Activated T-helper 1 cell treated with Interleukin-2 at 50 U/mL for 16 hours (primary cell): ENCODE data around the gene RXRB.

Experiments
- DNase-seq: peaks from one replicate; pipeline ENCODE4 v3.0.0-alpha.2; 2020; ENCODE audit warnings: low read depth

The RXRB gene

DNA sequence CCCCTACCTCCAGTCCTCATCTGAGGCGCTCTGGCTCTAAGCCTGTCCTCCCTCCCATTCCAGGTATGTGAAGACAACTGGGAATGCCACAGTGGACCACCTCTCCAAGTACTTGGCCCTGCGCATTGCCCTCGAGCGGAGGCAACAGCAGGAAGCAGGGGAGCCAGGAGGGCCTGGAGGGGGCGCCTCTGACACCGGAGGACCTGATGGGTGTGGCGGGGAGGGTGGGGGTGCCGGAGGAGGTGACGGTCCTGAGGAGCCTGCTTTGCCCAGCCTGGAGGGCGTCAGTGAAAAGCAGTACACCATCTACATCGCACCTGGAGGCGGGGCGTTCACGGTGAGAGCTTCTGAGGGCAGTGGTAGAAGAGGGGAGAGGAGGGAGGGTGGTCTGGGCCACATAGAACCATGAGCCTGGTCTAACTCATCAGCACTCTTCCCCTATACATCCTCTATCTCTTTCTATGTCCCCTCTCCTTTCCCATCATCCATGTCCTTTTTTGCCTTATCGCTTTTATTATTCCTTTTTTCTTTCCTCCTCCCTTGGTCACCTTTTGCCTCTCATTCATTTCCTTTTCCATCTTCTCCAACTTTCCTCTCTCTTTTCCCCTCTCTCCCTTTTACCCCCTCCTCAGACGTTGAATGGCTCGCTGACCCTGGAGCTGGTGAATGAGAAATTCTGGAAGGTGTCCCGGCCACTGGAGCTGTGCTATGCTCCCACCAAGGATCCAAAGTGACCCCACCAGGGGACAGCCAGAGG is 11.4 kb upstream of the RXRB start:
- DNase-seq, result no peak

DNA sequence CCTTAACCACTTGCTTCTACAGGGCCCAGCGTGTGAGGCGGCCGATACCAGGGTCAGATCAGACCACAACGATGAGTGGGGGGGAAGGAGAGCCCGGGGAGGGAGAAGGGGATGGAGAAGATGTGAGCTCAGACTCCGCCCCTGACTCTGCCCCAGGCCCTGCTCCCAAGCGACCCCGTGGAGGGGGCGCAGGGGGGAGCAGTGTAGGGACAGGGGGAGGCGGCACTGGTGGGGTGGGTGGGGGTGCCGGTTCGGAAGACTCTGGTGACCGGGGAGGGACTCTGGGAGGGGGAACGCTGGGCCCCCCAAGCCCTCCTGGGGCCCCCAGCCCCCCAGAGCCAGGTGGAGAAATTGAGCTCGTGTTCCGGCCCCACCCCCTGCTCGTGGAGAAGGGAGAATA is 10.7 kb upstream of the RXRB start:
- no peak for DNase-seq

DNA sequence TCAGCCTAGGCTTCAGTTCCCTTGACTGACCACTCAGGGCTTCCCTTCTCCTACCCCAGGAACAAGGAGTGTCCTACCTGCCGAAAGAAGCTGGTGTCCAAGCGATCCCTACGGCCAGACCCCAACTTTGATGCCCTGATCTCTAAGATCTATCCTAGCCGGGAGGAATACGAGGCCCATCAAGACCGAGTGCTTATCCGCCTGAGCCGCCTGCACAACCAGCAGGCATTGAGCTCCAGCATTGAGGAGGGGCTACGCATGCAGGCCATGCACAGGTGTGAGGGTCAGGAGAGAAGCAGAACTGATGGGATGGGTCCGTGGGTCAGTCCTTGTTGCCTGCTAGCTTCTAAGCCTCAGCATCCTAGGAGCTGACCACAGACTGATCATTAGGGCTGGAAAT is 9.4 kb upstream of the RXRB start:
- DNase-seq, result no peak

DNA sequence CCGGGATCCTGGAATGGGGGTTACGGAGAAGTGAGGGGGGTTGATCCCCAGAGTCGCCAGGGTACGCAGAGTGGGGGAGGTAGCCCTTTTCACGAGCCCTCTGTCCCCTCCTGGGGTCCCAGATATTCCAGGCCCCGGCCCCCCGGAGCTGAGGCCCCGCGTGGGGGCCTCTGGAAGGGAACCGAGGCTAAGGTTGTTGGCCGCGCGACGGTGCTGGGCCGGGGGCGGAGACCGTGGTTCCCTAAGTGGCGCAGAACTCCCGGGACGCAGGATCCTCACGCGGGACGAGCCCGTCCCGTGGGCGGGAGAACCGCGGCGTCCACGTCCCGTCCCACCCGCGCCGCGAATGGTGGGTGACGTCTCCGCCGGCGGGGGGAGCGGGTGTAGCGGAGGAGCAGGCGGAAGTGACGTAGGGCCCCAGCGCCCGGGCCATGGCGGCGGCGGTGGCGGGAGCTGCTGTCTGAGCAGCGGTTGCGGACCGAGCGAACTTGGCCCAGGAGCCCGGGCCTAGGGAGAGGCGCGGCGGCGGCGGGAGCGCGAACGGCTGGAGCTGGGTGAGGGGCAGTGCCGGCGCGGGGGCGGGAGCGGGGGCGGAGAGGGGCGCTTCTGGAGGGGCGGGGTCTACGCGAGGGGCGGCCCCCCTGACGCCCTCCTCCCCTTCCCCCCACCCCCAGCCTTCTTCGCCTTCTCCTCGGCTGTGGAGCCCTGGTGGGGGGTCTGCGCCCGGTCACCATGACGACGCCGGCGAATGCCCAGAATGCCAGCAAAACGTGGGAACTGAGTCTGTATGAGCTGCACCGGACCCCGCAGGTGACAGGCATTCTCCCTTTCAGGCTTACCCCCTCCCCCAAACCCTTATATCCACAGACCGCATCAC is 7.9 kb upstream of the RXRB start, which contains the start of gene RING1:
RING1 (plus strand) TSS at position 410 of the 877 bp plus-strand sequence; CDS start at position 733, 323 bp downstream.
- peak; percentile 80 for DNase-seq

DNA sequence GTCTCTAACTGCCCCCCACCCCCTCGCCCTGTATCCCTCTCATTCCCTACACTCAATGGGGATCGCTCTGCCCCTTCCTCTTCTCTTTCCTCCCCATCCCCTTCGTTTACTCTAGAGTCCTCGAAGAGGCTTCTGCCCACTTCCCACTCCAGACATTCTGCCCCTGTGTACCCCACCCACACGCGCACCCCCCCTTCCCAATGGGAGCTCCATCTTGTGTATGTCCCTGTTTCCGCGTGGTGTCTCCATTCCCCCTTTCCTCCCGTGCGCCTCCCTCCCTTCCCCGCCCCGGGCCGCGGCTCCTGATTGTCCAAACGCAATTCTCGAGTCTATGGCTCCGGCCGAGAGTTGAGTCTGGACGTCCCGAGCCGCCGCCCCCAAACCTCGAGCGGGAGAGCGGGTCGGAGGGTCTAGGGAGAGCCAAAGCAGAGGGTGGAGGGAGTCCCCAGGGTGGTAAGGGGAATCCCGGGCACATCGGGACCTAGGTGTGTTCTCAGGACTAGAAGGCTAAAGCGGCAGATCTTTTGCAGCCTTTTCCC is 7.2 kb upstream of the RXRB start:
- no peak for DNase-seq

DNA sequence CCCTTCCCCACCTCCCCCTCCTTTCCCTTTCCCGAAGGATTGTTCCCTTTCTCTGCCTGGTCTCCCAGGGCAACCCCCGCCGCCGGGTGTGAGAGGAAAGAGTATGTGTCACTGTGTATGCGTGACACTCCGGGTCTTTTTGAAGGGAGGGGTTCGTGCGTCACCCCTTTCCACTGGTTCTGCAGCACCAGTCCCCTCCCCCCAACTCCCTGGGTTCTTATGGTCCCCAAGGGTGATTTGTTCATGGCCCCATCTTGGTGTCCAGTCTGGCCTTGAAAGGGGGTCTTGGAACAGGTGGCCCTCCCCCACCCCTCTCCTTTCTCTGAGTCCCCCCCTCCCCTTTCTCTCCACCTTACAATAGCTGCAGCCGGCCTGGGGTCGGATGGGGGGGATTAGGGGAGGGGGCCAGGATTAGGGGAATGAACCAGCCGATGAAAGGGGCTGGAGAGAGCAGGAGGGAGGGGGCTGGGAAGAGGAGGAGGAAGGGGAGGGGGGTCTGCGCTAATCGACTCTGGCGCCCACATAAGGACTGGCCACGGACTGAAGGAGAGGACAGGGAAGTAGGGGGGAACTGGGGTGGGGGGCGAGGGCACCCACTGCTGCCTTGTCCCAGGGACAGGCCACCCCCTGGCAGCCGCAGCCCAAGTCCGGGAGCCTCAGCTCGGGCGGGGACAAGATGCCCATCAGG is 6.5 kb upstream of the RXRB start:
- no peak for DNase-seq

DNA sequence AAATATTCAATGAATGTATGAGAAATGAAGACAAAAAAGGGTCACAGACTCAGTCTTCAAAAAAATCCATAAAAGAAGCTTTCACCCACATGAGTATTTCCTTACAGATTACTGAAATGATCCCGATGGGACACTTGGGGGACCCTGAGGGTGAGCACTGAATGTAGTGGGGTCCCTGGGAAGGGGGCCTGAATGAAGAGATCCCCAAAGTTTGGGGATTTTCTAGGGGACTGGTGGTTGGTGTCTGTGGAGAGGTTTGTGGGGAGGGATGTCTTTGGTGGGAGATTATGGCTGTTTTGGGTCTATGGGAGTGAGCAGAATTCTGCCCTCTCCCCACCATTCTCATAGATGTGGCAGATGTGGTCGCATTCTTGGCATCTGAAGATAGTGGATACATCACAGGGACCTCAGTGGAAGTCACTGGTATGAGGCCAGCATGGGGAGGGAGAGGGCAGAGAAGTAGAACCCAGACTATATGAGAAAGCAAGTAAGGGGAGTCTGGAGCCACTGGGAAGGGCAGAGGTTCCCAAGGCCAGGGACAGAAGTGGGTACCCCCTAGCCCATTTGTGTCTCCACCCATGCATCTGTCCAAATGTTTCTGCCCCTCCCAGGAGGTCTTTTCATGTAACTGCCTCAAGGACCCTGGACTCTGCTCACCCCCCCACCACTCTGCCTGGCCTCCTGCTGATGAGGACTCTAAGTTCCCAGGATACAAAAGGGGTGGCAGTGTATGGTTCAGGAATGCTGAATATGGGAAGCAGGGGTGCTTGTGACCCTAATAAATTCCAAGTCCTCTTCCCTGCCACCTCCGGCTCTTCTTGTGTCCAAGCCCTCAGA is 5.8 kb upstream of the RXRB start:
- DNase-seq, result no peak

DNA sequence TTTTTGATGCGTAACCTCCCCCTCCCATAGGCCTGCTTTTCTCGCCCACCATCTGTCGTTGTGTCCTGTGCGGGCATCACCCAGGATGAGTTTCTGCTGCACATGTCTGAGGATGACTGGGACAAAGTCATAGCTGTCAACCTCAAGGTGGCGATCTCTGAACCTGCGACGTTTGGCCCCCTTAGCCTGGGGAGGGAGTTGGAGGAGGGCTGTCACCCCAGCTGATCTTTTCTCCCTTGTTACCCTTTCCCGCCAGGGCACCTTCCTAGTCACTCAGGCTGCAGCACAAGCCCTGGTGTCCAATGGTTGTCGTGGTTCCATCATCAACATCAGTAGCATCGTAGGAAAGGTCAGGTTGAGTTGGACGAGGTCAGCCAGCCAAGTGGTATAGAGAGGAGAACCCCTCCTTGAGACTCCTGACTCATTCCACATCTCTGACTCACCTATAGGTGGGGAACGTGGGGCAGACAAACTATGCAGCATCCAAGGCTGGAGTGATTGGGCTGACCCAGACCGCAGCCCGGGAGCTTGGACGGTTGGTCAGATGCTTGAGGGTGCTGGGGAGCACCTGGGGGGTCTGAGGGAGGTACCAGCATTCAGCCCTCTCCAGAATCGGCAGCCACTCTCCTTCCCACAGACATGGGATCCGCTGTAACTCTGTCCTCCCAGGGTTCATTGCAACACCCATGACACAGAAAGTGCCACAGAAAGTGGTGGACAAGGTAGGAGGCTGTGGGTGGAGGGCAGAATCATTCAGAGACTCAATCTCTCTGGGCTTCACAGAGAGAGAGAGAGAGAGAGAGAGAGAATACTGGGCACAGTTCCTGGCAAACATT is 4.9 kb upstream of the RXRB start:
- DNase-seq, result no peak

DNA sequence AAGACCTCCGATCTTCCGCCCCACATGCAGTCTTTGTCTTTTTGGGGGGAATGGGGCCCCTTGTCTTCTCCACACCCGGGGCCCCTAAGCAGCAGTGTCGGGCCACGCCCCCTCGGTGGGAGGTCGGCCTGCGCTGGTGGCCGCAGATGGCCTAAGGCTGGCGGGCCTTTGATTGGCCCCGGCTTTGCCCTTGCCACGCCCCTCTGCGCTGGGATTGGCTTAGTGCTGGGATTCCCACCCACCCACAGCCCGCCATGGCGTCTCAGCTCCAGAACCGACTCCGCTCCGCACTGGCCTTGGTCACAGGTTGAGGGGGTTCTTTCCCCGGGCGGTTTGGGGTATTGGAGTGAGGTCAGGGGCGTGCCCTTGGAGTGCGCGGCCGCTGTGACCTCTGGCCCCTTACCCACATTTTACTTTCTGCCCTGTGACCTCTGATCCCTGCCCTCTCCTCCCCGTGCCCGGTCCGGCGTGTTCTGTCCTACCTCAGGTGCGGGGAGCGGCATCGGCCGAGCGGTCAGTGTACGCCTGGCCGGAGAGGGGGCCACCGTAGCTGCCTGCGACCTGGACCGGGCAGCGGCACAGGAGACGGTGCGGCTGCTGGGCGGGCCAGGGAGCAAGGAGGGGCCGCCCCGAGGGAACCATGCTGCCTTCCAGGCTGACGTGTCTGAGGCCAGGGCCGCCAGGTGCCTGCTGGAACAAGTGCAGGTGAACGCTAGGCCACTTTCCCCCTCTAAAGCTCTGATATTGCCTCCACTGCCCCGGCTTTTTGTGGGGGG is 4.1 kb upstream of the RXRB start, which contains the start of gene HSD17B8:
HSD17B8 (plus strand) TSS at position 241 of the 776 bp plus-strand sequence; CDS start at position 255, 14 bp downstream.
- peak; percentile 83 for DNase-seq

DNA sequence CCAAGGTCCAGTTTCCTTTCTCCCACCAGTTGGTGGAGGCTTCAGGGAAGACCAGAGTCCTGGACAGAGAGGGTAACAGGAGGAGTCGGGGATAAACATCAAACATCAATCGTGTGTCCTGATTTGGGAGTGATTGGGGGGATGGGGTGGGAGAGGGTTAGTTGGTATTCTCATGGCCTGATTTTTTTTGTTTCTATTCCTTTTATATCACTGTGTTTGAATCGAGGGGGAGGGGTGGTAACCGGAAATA is 3.6 kb upstream of the RXRB start:
- no peak for DNase-seq

DNA sequence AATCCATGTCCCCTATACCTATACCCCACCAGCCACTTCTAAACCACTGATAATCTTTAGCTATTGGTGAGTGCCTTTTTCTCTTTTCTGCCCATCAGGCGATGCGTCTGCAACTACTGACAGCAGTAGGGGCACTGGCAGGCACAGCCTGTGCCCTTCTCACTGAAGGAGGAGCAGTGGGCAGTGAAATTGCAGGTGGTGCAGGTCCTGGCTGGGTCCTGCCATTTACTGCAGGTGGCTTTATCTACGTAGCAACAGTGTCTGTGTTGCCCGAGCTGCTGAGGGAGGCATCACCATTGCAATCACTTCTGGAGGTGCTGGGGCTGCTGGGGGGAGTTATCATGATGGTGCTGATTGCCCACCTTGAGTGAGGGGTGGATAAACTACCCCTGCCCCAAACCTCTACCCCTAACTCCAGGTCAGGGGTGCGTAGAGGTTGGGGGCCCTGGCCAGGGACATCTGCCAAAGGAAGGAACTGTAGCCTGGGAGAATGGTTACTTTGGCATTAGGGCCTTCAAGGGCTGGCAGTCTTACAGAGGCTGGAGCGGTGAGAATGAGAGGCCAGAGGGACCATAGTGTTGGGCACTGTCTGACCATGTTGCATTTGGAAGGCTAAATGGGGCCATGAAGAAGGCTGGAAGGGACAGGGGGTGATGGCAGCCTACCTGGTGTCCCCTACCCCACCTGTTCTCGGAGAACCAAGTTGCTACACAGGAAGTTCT is 3.1 kb upstream of the RXRB start:
- DNase-seq, result no peak

DNA sequence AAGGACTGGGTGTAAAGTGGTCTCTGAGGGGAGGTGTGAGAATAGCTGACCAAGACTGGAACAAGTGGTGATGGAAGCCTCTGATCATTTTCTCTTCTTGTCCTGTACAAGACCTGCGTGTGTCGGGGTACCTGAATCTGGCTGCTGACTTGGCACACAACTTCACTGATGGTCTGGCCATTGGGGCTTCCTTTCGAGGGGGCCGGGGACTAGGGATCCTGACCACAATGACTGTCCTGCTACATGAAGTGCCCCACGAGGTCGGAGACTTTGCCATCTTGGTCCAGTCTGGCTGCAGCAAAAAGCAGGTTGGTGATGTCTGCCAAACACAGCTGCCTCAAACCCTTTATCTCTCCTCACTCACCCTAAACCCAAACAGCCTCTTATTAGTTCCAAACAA is 2.3 kb upstream of the RXRB start:
- no peak for DNase-seq

DNA sequence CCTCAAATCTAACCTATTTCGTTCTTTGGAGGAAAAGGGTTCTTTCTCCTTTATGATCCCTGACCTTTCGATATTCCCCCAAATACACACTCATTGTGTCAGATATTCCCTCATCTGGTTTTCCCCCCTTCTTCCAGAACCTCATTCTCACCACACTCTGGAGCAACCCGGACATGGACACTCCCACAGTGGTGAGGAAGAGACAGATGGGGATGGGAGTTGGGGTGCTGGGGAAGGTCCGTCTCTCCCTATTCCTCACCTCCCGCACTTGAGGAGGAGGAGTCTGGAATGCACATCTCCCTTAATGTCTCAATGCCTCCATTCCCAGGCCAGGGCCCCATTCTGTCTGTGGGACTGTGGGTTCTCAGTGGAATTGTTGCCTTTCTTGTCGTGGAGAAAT is 1.5 kb upstream of the RXRB start:
- no peak for DNase-seq

DNA sequence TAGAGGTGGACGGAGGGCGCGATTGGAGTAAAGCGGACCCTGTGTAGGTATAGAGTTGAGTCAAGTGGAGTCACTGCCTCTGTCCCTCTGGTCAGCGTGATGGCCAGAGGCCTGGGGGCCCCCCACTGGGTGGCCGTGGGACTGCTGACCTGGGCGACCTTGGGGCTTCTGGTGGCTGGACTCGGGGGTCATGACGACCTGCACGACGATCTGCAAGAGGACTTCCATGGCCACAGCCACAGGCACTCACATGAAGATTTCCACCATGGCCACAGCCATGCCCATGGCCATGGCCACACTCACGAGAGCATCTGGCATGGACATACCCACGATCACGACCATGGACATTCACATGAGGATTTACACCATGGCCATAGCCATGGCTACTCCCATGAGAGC is 681 bp upstream of the RXRB start:
- no peak for DNase-seq

DNA sequence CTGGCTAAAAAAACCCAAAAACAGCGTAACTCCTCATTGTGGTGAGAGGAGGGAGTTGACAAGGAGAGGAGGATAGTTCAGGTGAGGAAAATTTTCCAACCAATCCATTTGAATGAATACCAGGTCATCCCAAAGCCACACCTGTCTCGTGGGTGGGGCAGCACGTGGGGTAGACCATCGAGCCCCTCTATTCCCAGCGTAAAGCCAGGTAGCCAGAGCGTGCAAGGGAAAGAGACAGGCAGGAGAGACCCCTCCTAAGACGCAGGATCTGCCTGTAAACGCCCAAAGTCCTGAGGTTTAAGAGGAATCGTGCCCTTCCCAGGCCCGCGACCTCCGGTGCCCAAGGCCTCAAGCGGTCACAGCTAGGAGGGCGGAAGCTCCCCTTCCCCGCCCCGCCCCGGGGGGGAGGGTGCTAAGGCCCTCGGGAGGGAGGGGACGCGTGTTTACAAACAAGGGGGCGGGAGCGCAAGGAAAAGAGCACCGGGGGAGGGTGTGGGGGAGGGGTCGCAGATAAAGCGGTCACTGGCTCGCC is 712 bp downstream of the RXRB start:
- DNase-seq, result peak; percentile 61

DNA sequence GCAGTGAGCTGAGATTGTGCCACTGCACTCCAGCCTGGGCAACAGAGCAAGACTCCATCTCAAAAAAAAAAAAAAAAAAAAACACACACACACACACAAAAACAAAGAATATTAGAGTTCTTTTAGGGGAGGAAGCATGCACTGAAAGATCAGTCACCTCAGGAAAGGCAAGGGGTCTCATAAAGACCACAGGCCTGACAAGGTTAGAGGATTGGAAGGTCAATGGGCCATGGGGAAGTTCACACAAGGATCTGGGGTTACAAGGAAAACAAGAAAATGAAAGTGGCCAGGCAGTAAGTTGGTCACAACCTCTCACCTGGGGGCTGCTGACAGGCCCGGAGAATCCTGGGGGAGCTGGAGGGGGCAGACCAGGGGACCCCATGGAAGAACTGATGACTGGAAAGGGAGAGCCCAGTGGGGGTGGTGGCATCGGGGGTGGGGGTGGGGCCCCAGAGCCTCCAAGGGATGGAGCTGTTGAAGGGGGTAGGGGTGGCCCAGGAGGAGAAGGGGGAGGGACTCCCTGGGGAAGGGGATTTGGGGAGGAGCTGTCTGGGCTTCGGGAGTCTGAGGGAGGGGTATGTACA is 1.5 kb downstream of the RXRB start:
- DNase-seq, result no peak

DNA sequence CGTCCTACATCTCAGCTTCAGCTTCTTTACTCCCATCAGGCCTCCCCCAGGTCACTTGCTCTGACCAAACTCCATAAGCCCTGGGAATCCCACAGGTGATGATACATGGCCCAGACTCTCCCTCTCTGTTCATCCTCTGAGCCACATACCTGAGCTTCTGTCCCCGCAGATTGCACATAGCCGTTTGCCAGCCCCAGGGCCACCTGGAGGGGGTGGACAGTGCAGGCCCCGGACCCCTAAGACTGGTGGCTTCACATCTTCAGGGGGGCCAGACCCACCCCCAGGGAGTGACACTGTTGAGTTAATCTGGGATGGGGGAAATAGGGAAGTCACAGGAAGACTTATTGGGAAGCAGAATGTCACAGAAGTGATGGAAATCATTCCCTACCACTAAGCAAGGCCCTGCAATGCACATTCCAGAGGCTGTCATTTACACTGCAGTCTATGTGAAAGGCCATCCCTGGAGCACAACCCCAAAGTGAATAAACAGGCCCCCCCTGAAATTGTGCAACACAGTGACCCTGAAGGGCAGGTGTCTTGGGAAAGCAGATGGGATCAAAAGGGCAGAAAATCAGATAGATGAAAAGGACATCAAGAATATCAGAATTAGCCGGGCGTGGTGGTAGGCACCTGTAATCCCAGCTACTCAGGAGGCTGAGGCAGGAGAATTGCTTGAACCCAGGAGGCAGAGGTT is 2.2 kb downstream of the RXRB start:
- no peak for DNase-seq

DNA sequence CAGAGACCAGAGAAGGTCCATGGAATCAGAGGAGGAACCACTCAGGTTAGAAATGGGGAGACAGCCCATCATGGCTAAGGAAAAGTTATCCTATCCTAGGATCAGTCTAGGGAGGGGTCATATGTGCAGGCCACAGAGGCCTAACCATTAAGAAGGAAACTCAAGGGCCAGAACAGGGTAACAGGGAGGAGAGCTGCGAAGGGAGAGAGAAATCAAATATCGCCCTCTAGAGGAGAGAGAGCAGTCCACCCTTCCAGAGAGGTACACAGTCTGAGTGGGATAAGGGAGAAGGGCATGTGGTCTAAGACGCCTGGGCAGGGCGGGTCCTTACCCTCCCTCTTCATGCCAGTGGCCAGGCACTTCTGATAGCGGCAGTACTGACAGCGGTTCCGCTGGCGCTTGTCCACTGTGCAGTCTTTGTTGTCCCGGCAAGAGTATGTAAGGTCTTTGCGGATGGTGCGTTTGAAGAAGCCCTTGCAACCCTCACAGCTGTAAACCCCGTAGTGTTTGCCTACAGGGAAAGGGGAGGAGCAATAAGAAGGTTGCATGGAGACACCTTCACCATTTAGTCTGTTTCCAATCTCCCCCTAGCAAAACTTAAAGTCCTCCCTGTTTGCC is 2.9 kb downstream of the RXRB start:
- DNase-seq, result no peak
